ENCODE measurements around the gene AJAP1.
A peak's percentile ranks its signal among the peaks of the same experiment; 100 is the strongest.

AJAP1 gene

DNA sequence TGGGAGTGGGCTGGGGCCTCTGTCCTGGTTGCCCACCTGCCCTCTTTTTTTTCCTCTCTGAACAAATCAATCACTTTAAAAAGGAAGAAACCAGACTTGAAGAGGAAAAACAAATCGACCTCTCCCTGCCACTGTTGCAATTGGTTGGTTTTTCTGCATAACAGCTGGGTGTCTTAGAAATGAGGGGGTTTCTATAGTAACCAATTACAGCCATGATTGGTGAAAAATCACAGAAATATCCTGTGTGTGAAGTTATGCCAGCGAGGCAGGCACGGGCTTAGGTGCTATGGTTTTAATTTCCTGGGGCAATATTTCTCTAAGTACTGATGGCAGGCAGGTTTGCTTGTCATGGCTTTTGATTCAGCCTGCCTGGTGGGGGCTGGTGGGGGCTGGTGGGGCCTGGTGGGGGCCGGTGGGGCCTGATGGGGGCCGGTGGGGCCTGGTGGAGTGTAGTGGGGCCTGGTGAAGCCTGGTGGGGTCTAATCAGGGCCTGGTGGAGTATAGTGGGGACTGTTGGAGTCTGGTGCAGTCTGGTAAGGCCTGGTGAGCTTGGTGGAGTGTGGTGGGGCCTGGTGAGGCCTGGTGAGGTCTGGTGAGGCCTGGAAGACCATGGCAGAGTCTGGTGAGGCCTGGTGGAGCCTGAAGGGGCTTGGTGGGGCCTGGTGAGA is 54.6 kb downstream of the AJAP1 start:
- no peak for DNase-seq

DNA sequence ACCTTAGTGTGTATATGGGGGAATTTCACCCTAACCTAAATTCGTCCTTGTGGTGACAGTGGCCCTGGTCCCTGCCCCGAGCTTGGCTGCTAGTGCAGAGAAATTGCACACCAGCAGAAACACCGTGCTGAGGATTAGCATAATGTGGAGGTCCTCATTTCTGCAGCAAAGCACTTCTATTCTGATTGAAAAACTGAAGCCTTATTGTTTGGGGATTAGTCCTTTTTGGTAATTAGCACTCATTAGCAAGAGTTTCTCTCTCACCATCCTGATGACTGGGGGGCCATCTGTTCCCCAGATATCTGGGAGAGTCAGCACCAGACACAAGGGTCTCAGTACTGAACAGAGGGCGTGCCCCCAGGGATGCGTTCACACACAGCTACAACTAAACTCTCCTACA is 55.2 kb downstream of the AJAP1 start:
- peak; percentile 54 for DNase-seq

DNA sequence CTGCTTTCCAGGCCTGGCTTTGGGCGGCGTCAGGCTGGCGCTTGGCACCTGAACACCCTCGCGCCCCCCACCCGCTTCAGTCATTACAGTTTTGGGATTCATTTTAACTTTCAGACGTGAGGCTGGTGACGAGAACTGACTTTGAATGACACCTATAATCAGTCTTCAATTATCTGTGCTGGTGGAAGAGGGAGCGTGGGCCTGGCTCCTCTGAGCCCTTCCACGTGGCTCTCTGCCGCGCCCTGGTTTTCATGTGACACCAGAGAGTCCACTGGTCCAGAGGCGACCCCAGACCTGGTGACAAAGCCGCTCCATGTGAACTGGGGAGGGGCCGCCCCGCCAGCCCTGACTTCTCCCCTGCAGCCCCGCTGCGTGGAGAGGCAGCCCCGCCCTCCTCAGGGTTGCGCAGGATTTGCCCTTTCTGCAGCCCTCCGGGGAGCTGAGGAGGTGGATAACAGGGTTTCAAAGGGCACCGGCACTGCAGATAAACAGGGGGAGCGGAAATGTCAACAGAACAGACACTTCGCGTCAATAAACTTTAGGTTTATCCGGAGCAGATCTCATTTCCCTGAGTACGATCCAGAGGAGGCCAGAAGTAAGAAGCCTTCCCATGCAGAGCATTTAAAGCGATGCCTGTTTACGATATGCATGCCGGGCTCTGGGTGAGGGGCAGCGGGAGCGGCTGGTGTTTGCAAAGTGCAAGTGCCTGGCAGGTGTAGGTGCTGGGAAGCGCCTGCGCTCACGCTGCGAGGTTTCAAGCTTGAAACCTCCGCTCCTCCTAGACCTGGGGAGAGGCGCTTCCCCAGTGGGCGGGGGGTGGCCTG is 56.4 kb downstream of the AJAP1 start:
- DNase-seq = no peak

DNA sequence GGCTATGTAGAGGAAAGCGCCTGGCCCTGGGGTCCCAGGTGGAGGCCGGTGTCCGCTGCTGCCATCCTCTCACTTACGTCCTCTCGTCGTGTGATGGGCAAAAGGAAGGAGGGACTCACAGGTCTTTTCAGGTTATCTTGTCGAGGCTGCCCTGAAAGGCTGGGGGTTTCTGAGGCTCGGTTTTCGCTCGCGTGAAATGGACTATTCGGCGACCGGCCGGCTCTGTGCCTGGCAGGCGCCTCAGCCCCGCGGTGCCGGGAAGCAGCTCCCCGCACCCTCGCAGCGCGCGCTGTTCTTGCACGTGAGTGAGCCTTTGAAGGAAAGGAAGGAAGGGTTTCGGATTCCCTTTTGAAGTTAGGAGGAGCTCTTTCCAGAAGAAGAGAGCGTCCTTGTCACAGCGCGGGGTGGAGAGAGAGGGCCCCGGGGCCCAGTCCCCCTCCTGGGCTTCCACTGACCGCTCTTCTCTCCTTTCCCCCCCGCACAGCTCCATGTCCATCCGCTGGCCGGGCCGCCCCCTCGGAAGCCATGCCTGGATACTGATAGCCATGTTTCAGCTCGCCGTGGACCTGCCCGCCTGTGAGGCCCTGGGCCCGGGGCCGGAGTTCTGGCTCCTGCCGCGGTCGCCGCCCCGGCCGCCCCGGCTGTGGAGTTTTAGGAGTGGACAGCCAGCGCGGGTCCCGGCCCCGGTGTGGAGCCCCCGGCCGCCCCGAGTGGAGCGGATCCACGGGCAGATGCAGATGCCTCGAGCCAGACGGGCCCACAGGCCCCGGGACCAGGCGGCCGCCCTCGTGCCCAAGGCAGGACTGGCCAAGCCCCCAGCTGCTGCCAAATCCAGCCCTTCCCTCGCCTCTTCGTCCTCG is 57.2 kb downstream of the AJAP1 start:
- no peak for DNase-seq

DNA sequence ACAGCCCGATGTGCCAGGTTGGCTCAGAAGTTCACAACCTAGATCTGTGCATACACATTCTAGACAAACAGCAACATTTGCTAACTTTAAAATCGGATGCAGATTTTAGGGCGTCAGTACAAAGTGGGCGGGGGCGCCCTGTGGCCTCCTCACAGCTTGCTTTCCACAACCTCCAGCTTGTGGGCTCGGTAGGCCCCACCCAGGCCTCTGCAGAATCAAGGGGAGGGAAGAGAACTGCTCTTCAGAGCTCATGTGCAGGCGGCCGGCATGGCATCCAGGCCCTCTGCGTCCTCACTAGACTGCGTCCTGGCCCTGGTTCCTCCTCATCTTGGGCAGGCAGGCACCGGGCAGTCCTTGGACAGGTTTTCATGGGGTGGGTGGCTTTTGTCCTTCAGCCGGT is 59.3 kb downstream of the AJAP1 start:
- DNase-seq = no peak

DNA sequence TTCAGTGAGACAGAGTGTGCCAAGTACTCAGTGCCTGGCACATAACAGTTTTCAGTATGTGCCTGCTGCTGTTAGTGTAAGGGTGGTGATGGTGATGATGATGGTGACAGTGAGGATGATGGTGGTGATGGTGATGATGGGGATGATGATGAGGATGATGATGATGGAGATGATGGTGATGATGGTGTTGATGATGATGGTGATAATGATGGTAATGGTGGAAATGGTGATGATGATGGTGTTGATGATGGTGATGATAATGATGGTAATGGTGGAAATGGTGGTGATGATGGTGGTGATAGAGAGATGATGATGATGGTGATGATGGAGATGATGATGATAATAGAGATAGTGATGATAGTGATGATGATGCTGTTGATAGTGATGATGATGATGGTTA is 62.0 kb downstream of the AJAP1 start:
- no peak for DNase-seq

DNA sequence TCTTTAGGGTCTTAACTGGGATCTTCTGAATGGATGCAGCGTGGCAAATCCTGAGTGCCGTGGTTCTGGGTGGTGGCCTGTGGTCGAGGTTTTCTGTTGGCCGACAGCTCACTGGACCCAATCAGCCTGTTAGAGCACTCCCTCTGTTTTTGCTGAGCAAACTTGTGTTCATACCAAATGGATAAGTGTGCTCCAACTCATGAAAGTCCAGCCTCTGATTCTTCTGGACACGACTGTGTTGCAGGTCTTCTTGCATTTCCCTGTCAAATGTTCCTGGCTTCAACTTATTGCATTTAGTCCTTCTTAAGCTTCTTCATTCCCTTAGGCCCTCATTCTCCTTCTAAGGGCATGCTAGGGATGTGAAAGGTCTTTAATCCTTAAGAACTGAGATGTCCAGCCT is 63.7 kb downstream of the AJAP1 start:
- no peak for DNase-seq

DNA sequence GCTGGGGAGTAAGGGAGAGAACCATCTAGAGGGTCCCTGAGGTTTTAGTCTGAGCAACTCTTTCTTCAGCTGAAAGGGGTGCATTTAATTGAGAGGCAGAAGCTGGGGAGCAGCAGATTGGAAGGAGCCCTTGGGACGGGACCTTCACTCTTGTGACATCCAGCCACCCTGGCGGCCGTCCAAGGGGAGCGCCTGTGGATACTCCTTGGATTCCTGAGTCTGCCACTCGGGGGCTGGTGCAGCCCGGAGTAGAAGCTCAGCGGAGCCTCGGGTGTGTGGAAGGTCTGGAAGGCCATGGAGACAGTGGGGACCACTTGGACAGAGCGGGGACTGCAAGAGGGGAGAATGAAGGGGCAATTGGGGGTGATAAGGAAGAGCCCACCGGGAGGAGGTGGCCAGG is 68.7 kb downstream of the AJAP1 start:
- DNase-seq = no peak

DNA sequence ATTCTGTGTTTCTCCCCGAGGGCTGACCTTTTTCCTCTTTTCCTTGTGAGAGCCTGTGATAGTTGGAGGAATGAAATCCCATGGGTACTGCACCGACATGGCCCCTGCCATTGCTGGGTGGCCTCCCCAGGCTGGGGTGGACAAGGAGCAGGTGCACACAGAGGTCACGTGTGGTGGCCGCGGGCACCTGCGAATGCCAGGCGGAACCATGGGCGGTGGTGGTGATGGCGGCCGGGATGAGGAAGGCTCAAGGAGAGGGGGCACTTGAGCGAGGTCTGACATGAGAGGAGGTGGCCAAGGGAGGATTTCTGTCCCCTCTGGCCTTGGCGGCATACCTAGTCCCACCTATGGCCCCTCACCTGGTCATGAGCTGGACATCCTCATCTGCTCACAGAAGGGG is 69.6 kb downstream of the AJAP1 start:
- DNase-seq = no peak

DNA sequence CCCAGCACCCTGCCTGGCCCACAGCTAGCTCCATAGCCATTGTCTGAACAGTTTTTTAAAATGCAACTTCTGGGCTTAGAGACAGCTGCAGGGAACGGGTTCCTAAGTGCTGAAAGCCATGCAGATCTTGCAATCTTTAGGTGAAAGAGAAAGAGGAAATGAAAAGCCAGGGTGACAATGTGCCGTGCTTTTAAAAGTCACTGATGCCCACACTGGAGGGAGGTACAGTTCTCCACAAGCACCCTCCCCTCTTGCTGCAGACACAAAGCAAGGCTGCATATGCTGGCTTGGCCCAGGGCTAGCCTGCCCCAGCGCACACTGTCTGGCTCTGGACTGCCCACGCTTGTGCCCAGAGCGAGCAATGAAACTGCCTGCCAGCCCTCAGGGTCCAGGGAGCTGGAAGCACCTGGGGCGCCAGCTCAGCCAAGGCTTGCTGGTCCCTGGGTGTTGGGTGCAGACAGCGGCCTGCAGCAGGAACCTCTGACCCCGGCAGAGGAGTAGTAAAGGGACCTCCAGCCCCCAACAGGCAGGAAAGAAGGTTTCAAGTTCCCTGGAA is 70.4 kb downstream of the AJAP1 start:
- no peak for DNase-seq

DNA sequence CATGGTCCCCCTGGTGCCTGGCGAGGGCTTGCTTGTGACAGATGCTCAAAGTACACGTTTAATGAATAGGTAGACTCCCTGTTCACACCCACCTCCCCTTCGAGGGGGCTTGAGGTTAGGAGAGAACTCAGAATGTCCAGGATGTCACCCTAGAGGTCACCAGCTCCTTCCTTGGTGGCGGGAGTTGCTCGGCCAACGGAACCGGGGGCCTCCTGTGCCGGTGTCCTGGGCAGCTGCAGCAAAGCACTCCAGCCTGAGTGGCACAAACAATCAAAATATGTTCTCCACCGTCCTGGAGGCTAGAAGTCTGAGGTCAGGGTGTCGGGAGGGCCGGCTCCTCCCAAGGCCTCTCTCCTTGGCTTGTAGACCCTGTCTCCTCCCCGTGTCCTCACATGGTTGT is 71.0 kb downstream of the AJAP1 start:
- no peak for DNase-seq

DNA sequence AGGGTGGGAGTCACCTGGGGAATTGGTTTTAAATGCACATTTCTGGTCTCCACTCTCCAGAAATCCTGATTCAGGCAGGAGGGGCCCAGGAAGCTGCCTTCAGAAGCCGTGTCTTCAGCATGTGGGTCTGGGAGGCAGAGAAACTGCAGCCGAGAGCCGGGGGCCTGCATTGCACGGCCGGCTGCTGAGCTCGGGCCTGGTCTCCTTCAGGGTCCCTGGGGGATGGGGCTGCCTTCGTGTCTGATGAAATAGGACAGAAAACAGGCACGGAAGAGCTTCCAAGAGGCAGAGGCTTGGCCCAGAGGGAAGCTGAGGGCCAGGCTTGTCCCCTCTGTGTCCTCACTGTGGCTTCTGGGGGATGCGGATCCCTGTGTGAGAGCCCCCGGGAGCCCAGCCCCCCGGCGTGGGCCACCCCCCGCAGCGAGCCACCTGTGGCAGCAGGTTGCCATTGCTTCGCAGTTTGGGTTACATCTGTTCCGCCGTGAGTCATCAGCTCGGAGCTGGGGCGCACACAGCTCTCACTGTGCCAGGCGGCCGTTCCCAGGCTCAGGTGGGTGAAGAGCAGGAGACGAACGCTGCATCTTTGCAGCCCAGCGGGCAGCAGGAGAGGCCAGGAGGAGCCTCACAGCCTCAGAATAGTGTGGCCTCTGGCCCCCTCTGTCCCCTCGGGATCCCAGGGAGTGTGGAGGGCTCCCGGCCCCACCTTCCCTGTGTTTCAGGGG is 72.4 kb downstream of the AJAP1 start:
- DNase-seq = no peak

DNA sequence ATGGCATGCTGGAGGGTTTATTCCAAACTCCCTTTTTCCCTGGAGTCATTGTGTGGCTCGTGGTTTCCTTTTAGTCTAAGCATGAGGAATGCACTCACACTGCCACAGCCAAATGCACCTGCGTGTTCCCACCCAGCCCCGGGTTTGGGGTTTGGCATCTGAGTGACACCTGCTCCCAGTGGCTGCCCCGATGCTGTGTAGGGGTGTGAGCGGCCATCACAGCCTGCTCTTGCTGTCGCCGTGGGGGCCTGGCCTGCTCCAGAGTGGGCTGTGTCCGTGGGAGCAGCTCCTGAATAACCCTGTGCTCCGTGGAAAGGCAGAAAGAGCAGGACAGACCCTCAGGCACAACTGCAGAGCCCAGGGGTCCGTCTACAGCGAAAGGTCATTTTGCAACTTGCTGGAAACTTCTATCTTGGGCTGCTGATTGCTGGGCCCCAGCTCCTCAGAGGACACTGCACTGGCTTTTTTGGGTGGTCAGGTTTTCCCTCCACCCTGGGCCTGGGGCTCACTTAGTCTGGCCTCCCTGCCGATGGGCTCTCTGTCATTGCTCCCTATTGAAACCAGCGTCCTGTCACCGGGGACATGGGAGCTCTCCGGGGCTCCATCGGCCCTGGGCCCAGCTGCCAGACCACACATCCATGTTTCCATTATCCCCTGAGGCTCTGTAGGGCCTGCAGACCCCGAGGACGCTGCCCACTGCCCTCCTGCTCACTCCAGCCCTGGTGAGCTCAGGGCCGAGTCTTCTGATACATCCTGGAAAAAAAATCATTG is 74.1 kb downstream of the AJAP1 start:
- DNase-seq = no peak

DNA sequence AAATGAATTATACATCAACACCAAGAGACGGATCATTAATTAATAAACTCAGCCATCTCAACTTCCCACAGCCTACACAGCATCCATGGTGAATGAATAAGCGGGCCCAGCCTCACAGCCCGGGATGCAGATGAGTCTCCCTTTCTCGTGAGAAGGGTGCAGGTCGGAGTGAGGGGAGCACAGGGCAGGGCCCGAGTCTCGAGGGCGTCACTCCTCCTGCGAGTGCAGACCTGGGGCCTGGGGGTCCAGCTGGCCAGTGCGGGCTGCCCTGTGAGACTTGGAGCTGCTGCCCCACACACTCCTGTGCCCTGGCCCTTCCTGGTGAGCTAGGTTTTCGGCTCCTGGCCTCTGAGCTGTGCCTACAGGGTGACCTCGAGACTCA is 74.7 kb downstream of the AJAP1 start:
- no peak for DNase-seq

DNA sequence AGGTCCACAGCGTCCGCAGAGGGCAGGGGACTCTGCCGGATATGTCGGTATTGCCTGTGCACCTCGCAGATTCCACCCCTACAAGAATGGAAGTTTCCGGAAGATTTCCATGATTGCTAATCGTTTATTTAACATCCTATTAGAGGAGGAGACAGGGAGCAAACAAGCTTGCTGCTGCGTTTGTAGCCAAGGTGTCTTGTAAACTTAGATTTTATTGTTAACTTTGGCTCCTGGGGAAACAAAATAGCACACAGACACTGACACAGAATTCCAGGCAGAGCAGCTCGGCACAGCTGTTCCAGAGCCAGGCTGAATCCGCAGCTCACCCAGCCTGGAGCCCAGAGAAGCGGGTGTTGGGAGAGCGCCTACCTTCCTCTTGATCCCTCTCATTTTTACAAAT is 75.7 kb downstream of the AJAP1 start:
- no peak for DNase-seq

DNA sequence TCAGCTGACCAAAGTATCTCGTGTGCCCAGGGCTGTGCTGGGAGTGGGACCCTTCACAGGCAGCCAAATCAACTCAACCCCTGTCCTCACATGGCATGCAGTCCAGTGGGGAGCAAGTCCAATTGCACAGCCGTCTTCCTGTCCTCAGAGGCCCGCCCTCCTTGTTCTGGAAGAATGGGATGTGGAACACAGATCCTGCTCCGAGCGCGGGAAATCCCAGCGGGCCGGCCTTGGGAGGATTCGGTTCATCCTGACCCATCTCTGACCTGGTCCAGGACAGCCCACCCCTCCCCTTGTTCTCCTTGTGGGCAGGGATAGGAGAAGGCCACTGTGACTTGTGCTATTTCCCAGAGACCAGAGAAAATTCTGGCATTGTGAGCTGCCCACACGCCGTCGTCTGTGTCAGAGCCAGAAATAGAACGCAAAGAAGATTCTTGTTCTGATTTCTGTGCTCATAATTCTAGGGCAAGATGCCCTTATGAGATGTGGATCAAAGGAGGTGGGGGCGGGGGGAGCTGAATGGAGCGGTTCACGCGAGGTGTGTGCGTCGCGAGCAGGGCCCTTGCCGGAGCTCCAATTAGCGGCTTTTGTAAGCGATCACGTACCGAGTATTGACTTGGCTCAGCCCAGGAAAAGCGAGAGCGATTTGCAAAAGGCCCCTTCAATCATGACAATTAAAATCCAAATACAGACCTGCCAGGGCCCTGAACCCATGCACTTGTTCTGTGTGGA is 79.2 kb downstream of the AJAP1 start:
- no peak for DNase-seq

DNA sequence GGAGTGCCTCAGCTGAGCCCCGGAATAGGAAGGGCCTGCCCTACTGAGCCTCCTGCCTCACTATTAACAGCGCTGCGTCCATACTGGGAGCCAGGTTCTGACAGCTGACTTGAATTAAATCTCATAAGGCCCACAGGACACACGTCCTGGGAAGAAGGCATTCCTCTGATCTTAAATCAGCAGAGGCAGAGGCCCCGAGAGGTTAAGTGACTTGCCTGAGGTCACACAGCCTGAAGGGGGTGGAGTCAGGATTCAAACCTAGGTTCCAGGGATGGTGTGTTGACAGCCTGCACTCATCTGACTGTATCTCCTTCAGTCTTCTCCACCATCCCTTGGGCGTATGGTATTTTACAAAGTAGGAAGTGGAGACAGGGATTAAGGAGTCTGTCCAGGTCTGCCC is 79.8 kb downstream of the AJAP1 start:
- no peak for DNase-seq

DNA sequence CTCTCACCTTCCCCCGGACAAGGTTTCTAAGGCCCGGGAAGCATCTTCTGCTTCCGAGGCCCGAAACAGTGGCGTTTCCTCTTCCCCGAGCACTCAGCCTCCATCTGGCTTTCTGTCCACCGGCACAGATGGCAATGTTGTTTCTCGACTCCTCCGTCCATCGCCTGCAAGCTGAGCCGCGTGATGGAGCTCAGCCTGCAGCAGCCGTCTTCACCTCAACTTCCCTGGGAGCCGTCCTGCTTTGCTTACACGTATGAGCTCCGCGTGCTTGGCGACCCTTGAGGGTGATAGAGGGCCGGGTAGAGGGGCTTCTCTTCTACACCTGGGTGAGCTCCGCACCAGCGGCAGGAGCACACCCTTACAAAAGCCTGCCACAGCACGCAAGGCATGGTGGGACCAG is 80.4 kb downstream of the AJAP1 start:
- DNase-seq = no peak

DNA sequence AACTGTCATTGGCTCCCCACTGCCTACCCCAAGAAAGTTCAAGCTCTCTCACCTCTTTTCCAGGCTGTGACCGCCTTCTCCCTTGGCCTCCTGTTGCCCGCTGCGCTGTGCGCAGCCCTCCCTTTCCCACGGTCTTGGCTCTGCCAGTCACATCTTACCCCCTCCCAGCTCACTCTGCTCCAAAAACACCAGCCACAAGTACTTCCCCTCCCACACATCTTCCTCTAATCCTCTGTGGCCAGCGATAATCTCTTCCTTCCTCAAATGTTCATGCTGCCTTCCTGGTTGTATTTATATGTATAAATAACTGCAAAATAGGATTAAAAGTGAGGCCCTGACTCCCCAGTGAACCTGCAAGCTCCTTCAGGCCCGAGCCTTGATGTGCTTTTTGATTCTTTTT is 81.8 kb downstream of the AJAP1 start:
- no peak for DNase-seq

DNA sequence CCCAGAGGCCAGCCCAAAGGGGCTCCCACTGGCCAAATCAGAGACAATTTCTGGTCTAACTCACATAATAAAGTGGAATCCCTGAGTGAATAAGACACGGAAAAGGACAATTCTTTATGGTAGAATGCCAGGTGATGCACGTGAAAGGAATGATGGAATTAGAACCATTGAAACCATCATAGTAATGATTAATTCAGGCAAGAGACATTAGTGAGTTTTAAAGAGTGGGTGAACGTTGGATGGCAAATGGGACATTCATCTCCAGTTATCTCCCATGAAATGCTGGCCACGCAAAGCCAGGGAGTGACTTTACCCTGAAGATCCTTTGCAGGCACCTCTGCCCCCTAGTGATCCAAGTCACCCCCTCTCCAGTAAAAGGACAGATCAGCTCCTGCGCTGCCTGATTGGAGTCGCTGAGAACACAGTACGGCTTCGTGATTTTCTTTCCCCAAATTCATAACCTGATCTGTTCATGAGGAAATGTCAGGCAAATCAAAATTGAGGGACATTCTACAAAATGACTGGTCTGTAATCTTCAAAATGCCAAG is 87.5 kb downstream of the AJAP1 start:
- DNase-seq = no peak
